Erythroblast (primary cell): ENCODE measurements around the gene CDCA7.

ENCODE experiments used
- GATA1 ChIP-seq: IDR thresholded peaks from 2 replicates; pipeline ENCODE4 v1.6.1; 2011; ENCODE audit warnings: low read depth, mild to moderate bottlenecking, control low read depth, low read length, moderate library complexity
- POLR2A ChIP-seq: IDR thresholded peaks from 2 replicates; pipeline ENCODE4 v1.6.1; 2011; ENCODE audit warnings: mild to moderate bottlenecking, low read length

GRCh38 chr2:173393636-173394035 is 39.0 kb downstream of the CDCA7 start:
- TF ChIP-seq POLR2A (no peak), GATA1 (no peak)
